Stimulated activated CD8-positive, alpha-beta memory T cell treated with anti-CD3 and anti-CD28 coated beads, Interleukin-15, amount 100 ng/mL, for 24 hours (primary cell): ENCODE results near the gene EPS8.

Experiments used
- DNase-seq: peaks from one replicate; pipeline ENCODE4 v3.0.0-alpha.2; 2020; ENCODE audit warnings: low read depth

Gene EPS8

DNA sequence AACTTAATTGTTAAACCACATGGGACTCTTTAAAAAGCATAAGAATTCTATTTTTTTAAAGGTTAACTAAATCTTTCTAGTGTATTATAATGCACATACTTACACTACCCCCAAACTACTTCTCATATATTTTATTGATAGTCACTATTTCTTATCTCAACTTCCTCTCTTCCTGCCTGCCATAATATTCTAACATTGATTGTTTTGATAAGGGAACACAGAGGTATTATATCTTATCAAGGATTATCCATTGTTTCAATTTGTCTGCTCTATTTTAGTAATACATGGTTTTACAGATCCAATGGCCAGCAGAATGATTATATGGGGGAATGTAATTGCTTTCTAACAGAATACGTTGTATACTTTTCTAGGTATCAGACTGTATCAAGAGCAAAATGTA lies 98.9 kb downstream of the EPS8 start:
- no peak for DNase-seq

- no peak for DNase-seq
These were observed 99.4 kb downstream of the EPS8 start for GRCh38 chr12:15689751-15690191.

GRCh38 chr12:15688838-15689625 lies 100.2 kb downstream of the EPS8 start:
- DNase-seq, result no peak

DNA sequence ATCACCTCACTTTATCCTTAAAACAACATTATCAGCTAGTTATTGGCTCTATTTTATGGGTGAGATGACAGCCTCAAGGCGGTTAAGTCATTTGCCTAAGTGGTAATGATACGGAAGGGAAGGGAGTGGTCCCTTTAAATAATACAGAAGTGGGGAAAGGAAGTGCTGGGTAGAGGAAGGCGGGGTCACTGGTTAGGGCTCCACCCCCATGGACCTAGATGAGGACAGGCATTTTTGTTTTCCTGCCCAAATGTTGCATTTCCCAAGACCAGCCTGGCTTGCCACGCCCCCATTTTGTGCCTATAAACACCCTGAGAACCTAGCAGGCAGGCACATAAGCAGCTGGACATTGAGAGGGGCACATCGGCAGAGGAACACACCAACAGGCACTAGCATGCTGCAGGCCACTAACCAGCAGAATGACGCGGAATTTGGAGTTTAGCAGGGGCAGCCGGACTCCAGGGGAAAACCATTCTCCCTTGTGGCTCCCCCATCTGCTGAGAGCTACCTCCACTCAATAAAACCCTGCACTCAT lies 100.9 kb downstream of the EPS8 start:
- DNase-seq, result no peak

DNA sequence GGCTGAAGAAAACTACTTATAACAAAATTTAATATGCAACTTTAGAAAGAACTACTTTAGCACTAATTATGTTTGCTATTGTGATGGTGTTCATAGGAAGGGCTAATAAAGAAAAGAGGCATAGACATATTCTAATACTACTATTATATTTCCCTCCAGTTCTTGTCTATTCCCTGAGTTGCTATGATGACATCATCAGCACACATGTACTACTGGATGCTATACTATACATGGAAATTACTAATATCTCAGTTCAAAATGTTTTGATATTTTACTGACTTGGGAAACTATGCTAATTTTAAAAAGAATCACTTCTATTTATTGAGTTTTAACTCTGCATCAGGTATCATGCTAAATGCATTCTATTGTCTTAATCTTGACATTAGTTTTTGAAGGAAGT lies 101.6 kb downstream of the EPS8 start:
- DNase-seq, result no peak

DNA sequence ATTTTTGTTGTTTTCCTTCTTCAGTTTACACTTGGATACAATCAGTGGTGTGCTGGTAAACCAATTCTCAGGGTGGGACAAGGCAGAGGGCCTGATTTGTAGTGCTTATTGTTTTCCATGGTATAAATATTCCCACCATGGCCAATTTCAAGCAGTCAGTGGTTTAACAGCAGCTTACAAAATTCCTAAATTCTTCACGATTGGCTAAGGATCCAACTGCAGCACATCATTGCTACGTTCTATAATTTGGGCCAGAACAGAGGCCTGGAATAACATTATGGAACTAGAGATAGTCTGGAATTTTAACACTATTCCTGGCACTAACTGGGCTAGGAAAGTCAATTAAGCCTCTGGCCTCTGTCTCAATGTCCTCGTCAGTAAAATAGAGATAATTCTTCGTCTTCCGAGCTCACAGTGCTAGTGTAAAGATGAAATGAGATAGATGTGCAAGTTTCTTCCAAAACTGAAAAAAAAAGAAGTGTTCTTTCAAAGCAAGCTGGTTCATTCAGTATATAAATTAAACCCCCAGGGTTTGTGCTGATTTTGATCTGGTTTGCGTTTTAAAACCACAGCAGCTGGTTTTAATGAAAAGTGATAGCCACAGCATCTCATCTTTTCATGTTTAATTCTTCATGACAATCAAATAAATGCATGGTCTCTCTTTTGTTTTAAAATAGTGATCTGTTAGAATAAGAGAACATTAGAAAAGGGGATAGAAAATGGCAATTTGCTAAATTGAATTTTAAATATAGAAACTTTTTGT lies 104.1 kb downstream of the EPS8 start:
- DNase-seq, result no peak

GRCh38 chr12:15682826-15683225 lies 106.4 kb downstream of the EPS8 start:
- no peak for DNase-seq

DNA sequence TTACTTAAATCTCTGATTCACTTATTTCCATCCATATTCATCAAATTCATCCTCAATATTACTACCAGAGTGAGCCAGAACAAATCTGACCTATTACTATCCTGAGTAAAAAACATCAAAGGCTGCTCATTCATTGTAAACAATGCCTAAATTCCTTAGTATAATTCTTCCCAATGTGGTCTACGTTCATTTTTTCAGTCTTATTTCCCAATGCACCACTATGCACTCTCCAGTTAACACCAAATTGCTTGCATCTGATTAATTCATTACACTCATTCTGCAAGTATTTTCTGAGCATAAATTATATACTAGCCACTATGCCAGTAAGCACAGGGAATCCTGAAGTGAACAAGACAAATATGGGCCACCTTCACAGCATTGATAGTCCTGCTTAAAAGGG lies 110.0 kb downstream of the EPS8 start:
- no peak for DNase-seq

- DNase-seq, result no peak
These were observed 111.4 kb downstream of the EPS8 start for GRCh38 chr12:15677726-15678201.

- no peak for DNase-seq
These were observed 112.0 kb downstream of the EPS8 start for GRCh38 chr12:15677228-15677627.

- no peak for DNase-seq
These were observed 116.4 kb downstream of the EPS8 start for GRCh38 chr12:15672671-15673270.

- DNase-seq, result no peak
These were observed 118.4 kb downstream of the EPS8 start for GRCh38 chr12:15670756-15671155.

- no peak for DNase-seq
These were observed 119.8 kb downstream of the EPS8 start for GRCh38 chr12:15669256-15669948.

- DNase-seq, result no peak
These were observed 124.7 kb downstream of the EPS8 start for GRCh38 chr12:15664491-15664890.

- no peak for DNase-seq
These were observed 126.1 kb downstream of the EPS8 start for GRCh38 chr12:15662983-15663659.

DNA sequence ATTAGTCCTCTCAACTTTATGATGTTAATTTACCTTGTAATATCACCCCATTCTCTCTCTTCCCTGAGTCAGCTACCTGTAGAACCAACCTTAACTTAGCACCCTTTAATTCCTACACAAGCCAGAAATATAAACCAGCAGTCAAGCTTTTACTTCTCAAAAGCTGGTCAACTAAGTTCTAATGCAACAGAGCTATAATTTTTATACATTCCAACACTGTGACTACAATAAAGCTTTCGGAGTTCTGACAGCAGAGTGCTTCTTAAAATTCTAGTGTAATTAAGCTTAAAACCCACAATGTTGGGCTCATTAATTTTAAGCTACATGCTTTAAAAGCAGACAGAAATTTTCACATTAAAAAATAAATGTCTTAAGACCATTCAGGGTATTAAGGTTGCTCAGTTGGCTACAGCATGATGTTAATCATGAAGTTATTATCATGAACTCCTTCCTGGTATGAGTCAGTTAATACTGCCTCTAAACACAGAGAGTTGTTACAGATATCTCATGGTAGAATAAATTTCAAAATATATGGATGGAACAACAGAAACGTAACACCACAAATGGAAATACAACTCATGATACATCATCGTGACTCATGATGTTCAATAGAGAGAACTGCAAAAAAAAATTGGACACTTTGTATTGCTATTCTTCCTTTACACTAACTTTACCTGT lies 126.7 kb downstream of the EPS8 start:
- DNase-seq, result no peak

- DNase-seq, result no peak
These were observed 137.8 kb downstream of the EPS8 start for GRCh38 chr12:15651371-15651770.

DNA sequence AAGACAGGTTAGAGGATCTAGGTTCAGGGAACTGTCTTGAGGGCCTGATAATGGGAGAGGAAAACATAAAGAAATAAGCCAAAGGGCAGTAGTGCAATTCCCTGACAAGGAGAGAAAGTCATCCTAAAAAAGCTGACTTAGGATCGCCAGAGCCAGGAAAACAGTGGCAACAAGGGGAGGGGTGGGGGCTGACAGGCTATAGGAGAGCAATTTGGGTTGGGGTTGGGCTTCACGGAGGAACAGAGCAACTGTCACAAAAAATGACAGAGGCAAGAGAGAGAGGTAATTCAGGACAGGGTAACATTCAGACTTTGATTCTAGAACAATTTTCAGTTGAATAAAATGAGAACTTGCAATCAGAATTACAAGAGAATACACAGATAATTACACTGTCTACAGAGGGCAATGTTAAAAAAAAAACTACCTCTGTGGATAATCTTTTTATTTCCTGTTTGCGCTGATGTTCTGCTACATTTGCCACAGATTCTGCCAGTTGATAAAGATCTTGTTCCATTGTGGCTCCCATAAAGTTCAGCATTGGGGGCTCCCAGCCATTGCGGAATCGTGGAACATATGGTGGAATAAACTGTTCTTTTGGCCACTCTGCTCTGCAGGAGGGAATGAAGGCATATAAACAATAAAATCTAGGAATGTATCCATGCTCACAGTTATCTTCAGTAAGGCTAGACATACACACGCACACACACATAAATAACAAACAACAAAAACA lies 138.6 kb downstream of the EPS8 start:
- DNase-seq, result no peak

DNA sequence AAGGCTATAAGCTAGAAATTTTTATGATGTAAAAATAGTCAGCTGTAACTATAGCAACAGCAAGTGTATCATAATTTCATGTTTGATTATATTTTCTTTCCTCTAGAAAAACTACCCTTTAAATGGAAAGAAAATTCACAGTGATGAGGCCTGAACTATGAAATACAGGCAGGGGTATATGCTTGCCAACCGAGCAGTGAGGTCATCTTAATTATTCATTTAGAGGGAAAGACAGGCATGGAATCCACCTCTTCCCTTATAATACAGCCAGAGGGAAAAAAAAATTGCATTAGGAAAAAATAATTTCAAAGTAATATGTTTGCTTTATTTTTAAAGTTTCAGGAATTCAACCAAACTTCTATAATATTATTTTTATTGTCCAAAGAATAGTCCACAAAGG lies 139.8 kb downstream of the EPS8 start:
- no peak for DNase-seq

GRCh38 chr12:15648558-15648957 lies 140.6 kb downstream of the EPS8 start:
- no peak for DNase-seq
